ENCODE results near the gene RAMACL.

The RAMACL gene

DNA sequence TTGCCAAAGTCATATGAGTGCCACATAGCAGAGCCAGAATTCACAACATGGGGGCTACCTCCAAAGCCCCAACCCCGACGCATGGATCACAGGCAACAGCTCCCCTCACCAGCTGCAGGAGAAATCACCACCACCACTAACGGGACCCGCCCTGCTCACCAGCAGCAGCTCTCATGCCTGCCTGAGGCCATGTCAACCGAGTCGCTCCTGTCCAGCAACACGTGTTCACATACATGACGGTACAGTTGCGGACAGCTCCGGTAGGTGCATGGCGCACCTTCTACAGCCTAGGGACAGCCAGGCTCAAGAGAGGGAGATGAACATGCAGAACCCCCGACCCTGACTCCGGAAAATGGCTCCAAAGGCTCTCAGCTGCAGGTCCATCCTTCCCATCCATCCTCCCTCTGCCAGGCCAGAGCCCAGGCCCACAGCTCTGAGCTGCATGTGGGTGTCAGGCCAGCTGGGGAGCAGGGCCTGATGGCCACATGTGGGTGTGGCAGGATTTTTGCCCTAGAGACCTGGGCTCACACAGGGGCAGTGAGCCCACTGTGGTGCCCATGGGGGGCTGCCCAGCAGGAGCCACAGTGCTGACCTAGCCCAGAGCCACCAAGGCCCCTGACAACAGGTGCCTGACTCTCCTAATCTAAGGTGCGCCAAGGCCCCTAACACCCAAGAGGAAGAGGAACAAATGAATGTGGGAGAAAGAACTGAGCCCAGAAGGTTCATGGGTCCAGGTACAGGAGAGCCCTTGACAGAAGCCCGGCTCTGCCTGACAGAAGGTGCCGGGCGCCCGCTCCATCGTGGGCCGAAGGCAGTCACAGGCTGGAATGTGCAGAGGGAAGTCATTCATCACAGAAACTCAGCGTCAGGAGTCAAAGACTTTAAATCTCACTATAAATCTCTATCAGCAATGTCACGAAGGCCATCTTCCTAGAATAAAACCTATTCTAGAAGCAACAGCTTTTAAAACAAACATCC lies 30.1 kb upstream of the RAMACL start:
- H3K9me3 ChIP-seq (ENCODE audit: insufficient read depth, low read length), result peaks cover 7% of the 10 kb centered on the region; the same call in 1 of the 2 replicates
- no peaks in the 10 kb centered on the region for H3K27me3 ChIP-seq (ENCODE audit: insufficient read depth, insufficient read length)
- no peak for DNase-seq (ENCODE audit: low read depth, low spot score)
- peaks cover 6% of the 10 kb centered on the region for H3K36me3 ChIP-seq (ENCODE audit: insufficient read depth, insufficient read length, low read length)
- no peak for TF ChIP-seq ZNF274 (IDR thresholded peaks at IDR 0.05; ENCODE audit: low read depth, low read length)
- no peak for TF ChIP-seq SUZ12 (IDR thresholded peaks at IDR 0.05; ENCODE audit: extremely low read depth, insufficient read depth, insufficient read length)
- no peak for TF ChIP-seq YY1 (IDR thresholded peaks at IDR 0.05; ENCODE audit: insufficient read depth, insufficient read length)
- no peak overlapping the region for H3K9ac ChIP-seq (ENCODE audit: insufficient read length, low read depth)
- no peak overlapping the region for H3K4me3 ChIP-seq (ENCODE audit: insufficient read length, low read depth)
- peaks cover 5% of the 10 kb centered on the region for H3K4me1 ChIP-seq (ENCODE audit: insufficient read depth, insufficient read length)

DNA sequence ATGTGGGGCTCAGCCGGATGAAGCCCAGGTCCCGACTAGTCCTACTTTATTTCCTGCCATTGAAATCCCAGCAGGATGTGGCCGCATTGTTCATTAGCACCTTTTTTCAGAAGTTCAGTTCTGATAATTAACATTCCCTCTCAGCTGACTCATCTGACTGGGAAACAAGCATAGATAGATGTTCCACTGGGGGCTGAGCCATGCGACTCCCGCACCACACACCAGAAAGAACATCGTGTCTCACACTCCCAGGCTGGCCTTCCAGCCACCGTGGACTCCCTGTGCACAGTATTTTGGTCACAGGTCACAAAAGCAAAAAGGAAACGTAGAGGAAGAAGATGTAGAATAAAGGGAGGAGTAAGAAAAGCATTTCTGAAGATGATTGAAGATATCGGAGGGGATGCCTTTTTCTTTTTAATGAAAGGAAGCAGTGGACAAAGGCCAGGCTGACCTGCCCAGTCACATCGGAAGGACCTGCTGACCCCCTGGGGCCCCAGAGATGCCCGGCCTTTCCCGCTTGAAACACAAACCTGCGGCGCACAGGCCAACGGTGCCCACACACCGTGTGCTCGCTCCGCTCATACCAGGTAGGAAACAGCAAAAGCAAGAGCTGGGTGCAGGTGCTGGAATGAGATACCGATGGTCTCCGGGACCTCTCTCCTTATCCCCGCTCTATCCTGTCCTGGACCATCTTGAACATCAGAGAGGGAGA lies 28.7 kb upstream of the RAMACL start:
- TF ChIP-seq ZNF274 (IDR thresholded peaks at IDR 0.05; ENCODE audit: low read depth, low read length) (no peak), SUZ12 (IDR thresholded peaks at IDR 0.05; ENCODE audit: extremely low read depth, insufficient read depth, insufficient read length) (no peak), YY1 (IDR thresholded peaks at IDR 0.05; ENCODE audit: insufficient read depth, insufficient read length) (no peak)
- no peaks in the 10 kb centered on the region for H3K27me3 ChIP-seq (ENCODE audit: insufficient read depth, insufficient read length)
- peaks cover 6% of the 10 kb centered on the region for H3K36me3 ChIP-seq (ENCODE audit: insufficient read depth, insufficient read length, low read length)
- H3K4me1 ChIP-seq (ENCODE audit: insufficient read depth, insufficient read length), result no peaks in the 10 kb centered on the region
- DNase-seq (ENCODE audit: low read depth, low spot score), result no peak
- H3K9me3 ChIP-seq (ENCODE audit: insufficient read depth, low read length), result peaks cover 7% of the 10 kb centered on the region; the same call in 1 of the 2 replicates
- no peak overlapping the region for H3K4me3 ChIP-seq (ENCODE audit: insufficient read length, low read depth)
- no peak overlapping the region for H3K9ac ChIP-seq (ENCODE audit: insufficient read length, low read depth)

DNA sequence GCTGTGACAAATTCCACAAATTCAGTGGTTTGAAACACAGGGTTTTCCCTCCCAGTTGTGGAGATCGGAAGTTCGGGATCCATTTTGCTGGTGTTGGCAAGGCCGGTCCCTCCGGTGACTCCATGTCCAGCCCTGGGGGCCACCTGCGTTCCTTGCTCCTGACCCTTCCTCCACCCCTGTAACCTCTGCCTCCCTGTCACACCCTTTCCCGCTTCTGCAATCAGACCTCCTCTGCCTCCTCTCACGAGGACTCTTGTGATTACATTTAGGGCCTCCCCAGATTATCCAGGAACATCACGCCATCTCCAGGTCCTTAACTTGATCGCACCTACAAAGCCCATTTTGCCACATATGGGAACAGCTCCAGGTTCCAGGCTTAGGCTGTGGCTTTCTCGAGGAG lies 28.1 kb upstream of the RAMACL start:
- Histone ChIP-seq H3K9me3 (ENCODE audit: insufficient read depth, low read length) (peaks cover 7% of the 10 kb centered on the region; the same call in 1 of the 2 replicates), H3K4me3 (ENCODE audit: insufficient read length, low read depth) (no peak overlapping the region), H3K36me3 (ENCODE audit: insufficient read depth, insufficient read length, low read length) (peaks cover 6% of the 10 kb centered on the region), H3K9ac (ENCODE audit: insufficient read length, low read depth) (no peak overlapping the region), H3K4me1 (ENCODE audit: insufficient read depth, insufficient read length) (no peaks in the 10 kb centered on the region), H3K27me3 (ENCODE audit: insufficient read depth, insufficient read length) (no peaks in the 10 kb centered on the region)
- no peak for TF ChIP-seq YY1 (IDR thresholded peaks at IDR 0.05; ENCODE audit: insufficient read depth, insufficient read length)
- no peak for TF ChIP-seq ZNF274 (IDR thresholded peaks at IDR 0.05; ENCODE audit: low read depth, low read length)
- TF ChIP-seq SUZ12 (IDR thresholded peaks at IDR 0.05; ENCODE audit: extremely low read depth, insufficient read depth, insufficient read length), result no peak
- DNase-seq (ENCODE audit: low read depth, low spot score), result no peak

DNA sequence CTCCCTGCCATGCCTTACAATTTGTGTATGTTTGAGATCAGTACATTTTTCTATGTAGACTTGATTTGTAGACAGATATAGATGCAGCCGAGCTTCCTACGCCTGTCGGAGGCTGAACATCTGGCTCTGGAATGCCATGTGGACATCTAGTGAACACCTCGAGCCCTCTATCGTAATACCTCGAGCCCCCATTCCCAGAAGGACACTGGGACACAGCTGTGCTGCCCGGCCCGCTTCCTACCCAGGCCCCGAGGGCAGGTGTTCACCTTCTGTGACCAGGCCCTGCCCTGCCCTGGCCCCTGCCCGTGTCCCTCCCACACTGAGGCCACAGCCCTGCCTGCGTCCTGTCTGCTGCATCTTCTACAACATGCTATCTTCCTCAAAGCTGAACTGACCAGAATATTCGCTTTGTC lies 27.7 kb upstream of the RAMACL start:
- no peak overlapping the region for H3K9ac ChIP-seq (ENCODE audit: insufficient read length, low read depth)

DNA sequence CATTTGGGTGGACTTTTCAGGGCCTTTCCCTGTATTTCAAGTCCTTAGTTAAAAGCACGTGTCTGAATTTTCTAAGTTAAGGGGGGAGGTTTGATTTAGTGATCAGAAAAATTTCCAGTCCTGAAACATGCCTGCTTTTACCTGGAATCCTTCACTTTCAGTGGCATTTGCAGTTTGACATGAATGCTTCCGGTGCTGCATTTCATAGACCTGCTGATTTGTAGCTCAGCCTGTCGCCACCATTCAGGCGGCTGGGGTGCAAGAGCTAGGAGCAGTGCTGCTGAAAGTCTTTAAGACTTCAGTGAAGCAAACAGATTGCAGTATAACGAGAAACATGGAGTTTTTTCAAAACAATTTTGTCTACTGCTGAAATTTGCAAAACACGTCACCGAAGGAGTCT lies 26.5 kb upstream of the RAMACL start:
- Histone ChIP-seq H3K9ac (ENCODE audit: insufficient read length, low read depth) (no peak overlapping the region), H3K27me3 (ENCODE audit: insufficient read depth, insufficient read length) (no peaks in the 10 kb centered on the region), H3K36me3 (ENCODE audit: insufficient read depth, insufficient read length, low read length) (no peaks in the 10 kb centered on the region), H3K4me3 (ENCODE audit: insufficient read length, low read depth) (no peak overlapping the region), H3K9me3 (ENCODE audit: insufficient read depth, low read length) (peaks cover 7% of the 10 kb centered on the region; the same call in 1 of the 2 replicates), H3K4me1 (ENCODE audit: insufficient read depth, insufficient read length) (no peaks in the 10 kb centered on the region)
- no peak for TF ChIP-seq ZNF274 (IDR thresholded peaks at IDR 0.05; ENCODE audit: low read depth, low read length)
- no peak for TF ChIP-seq YY1 (IDR thresholded peaks at IDR 0.05; ENCODE audit: insufficient read depth, insufficient read length)
- TF ChIP-seq SUZ12 (IDR thresholded peaks at IDR 0.05; ENCODE audit: extremely low read depth, insufficient read depth, insufficient read length), result no peak
- DNase-seq (ENCODE audit: low read depth, low spot score), result no peak

More for the DNA sequence above, 27.7 kb upstream of the RAMACL start:
- Histone ChIP-seq H3K9me3 (ENCODE audit: insufficient read depth, low read length) (peaks cover 7% of the 10 kb centered on the region; the same call in 1 of the 2 replicates), H3K4me1 (ENCODE audit: insufficient read depth, insufficient read length) (no peaks in the 10 kb centered on the region), H3K27me3 (ENCODE audit: insufficient read depth, insufficient read length) (no peaks in the 10 kb centered on the region), H3K36me3 (ENCODE audit: insufficient read depth, insufficient read length, low read length) (peaks cover 6% of the 10 kb centered on the region), H3K4me3 (ENCODE audit: insufficient read length, low read depth) (no peak overlapping the region)
- TF ChIP-seq YY1 (IDR thresholded peaks at IDR 0.05; ENCODE audit: insufficient read depth, insufficient read length) (no peak), SUZ12 (IDR thresholded peaks at IDR 0.05; ENCODE audit: extremely low read depth, insufficient read depth, insufficient read length) (no peak), ZNF274 (IDR thresholded peaks at IDR 0.05; ENCODE audit: low read depth, low read length) (no peak)
- DNase-seq (ENCODE audit: low read depth, low spot score), result no peak

DNA sequence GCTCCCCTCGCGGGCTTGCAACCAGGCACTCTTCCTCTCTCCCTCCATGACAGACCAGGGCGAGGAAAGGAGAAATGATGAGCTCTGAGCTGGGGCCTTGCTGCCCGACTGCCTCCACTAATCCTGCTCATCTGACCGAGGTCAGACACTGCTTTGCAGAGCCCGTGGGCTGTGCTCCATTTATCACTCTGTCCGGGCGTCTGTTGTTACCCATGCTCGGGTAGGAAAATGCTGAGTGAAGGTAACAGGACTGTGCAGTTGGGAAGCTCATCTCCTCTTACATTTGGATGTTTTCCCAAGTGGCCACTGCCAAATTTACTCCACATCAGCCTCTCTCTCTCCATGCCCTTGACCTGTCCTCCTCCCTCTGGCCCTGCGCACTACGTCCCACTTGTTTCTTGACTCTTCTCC lies 26.0 kb upstream of the RAMACL start:
- Histone ChIP-seq H3K27me3 (ENCODE audit: insufficient read depth, insufficient read length) (no peaks in the 10 kb centered on the region), H3K36me3 (ENCODE audit: insufficient read depth, insufficient read length, low read length) (no peaks in the 10 kb centered on the region), H3K4me1 (ENCODE audit: insufficient read depth, insufficient read length) (no peaks in the 10 kb centered on the region), H3K9me3 (ENCODE audit: insufficient read depth, low read length) (peaks cover 7% of the 10 kb centered on the region; the same call in 1 of the 2 replicates), H3K9ac (ENCODE audit: insufficient read length, low read depth) (no peak overlapping the region), H3K4me3 (ENCODE audit: insufficient read length, low read depth) (no peak overlapping the region)
- no peak for TF ChIP-seq SUZ12 (IDR thresholded peaks at IDR 0.05; ENCODE audit: extremely low read depth, insufficient read depth, insufficient read length)
- TF ChIP-seq YY1 (IDR thresholded peaks at IDR 0.05; ENCODE audit: insufficient read depth, insufficient read length), result no peak
- no peak for TF ChIP-seq ZNF274 (IDR thresholded peaks at IDR 0.05; ENCODE audit: low read depth, low read length)
- DNase-seq (ENCODE audit: low read depth, low spot score), result no peak

DNA sequence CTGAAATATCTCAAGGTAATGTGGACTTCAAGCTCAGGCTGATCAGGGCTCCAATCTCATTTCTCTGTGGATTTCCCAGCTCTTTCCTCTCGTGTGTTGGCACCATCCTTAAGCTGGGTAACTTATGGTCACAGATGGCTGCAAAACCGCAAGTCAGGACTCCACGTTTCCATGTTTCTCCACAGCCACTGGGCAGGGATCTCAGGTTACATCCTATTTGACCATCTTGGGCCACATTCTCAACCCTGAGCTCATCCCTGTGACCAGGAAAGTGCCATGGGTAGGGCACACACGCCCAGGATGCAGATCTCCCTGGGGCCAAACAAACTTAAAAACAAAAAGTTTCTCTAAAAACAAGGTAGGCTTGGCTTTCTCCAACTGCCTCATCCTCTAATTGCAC lies 25.2 kb upstream of the RAMACL start:
- TF ChIP-seq YY1 (IDR thresholded peaks at IDR 0.05; ENCODE audit: insufficient read depth, insufficient read length) (no peak), SUZ12 (IDR thresholded peaks at IDR 0.05; ENCODE audit: extremely low read depth, insufficient read depth, insufficient read length) (no peak), ZNF274 (IDR thresholded peaks at IDR 0.05; ENCODE audit: low read depth, low read length) (no peak)
- Histone ChIP-seq H3K9me3 (ENCODE audit: insufficient read depth, low read length) (peaks cover 7% of the 10 kb centered on the region; the same call in 1 of the 2 replicates), H3K4me3 (ENCODE audit: insufficient read length, low read depth) (no peak overlapping the region), H3K27me3 (ENCODE audit: insufficient read depth, insufficient read length) (no peaks in the 10 kb centered on the region), H3K4me1 (ENCODE audit: insufficient read depth, insufficient read length) (no peaks in the 10 kb centered on the region), H3K36me3 (ENCODE audit: insufficient read depth, insufficient read length, low read length) (no peaks in the 10 kb centered on the region), H3K9ac (ENCODE audit: insufficient read length, low read depth) (no peak overlapping the region)
- no peak for DNase-seq (ENCODE audit: low read depth, low spot score)

Data from NT2/D1 (cell line).